CD4-positive, alpha-beta memory T cell (primary cell): ENCODE measurements around the gene MMP24OS. TPM values are rescaled to one million over a fixed set of nuclear protein-coding genes. Genes with fewer than 3 reads are reported as not detected.

Experiments
- CTCF ChIA-PET: fragments of 350-600 bp; sonication (Branson Sonifier 250); formaldehyde crosslinking; loops from one replicate; lab custom pipeline; 2021; ENCODE audit warnings: inconsistent platforms; ENCODE audit not compliant: partially characterized antibody; lab: Charles Lee
- POLR2A ChIA-PET: fragments of 350-600 bp; sonication (Branson Sonifier 250); formaldehyde crosslinking; loops from one replicate; lab custom pipeline; 2021; ENCODE audit not compliant: partially characterized antibody; lab: Charles Lee
- DNase-seq, 5 donors: peaks; one replicate each; pipeline versions ENCODE4 v3.0.0 to v3.0.0-alpha.2; 2020 to 2022; ENCODE audit warnings: mixed read lengths in 1 of 5
- H3K27ac ChIP-seq: one replicate; pipeline ENCODE4 v1.7.0; 2013; ENCODE audit warnings: low read depth, low read length
- H3K27me3 ChIP-seq: 2 replicates; pipeline ENCODE4 v1.7.0; 2013; ENCODE audit warnings: mild to moderate bottlenecking, low read length, moderate library complexity; ENCODE audit not compliant: insufficient read depth
- H3K36me3 ChIP-seq: 2 replicates; pipeline ENCODE4 v1.7.0; 2013; ENCODE audit warnings: mild to moderate bottlenecking, low read length, moderate library complexity; ENCODE audit not compliant: insufficient read depth
- H3K4me1 ChIP-seq: 2 replicates; pipeline ENCODE4 v1.7.0; 2013; ENCODE audit warnings: mild to moderate bottlenecking, low read length, moderate library complexity; ENCODE audit not compliant: insufficient read depth
- H3K4me3 ChIP-seq, 2 donors: one replicate each; pipeline ENCODE4 v1.7.0; 2013; ENCODE audit warnings: low read length in 2 of 2, mild to moderate bottlenecking in 1 of 2
- H3K9me3 ChIP-seq, 2 donors: one replicate each; pipeline ENCODE4 v1.7.0; 2013; ENCODE audit warnings: low read length in 2 of 2, control low read depth in 1 of 2; ENCODE audit not compliant: control insufficient read depth in 1 of 2
- H3K27ac Mint-ChIP-seq, 7 donors: one replicate each; pipeline ENCODE4 v1.8.0; 2020 to 2021; ENCODE audit warnings: mixed read lengths in 7 of 7, mild to moderate bottlenecking in 6 of 7, inconsistent platforms in 3 of 7, moderate library complexity in 3 of 7
- H3K27me3 Mint-ChIP-seq, 2 donors: one replicate each; pipeline ENCODE4 v1.8.0; 2020 to 2021; ENCODE audit warnings: mixed read lengths in 2 of 2
- H3K36me3 Mint-ChIP-seq, 2 donors: one replicate each; pipeline ENCODE4 v1.8.0; 2020 to 2021; ENCODE audit warnings: mixed read lengths in 2 of 2, inconsistent platforms in 1 of 2, mild to moderate bottlenecking in 1 of 2
- H3K4me1 Mint-ChIP-seq, 4 donors: one replicate each; pipeline ENCODE4 v1.8.0; 2020 to 2021; ENCODE audit warnings: mixed read lengths in 4 of 4, mild to moderate bottlenecking in 1 of 4
- H3K4me3 Mint-ChIP-seq, 8 donors: one replicate each; pipeline ENCODE4 v1.8.0; 2020 to 2021; ENCODE audit warnings: mixed read lengths in 8 of 8, mild to moderate bottlenecking in 7 of 8, moderate library complexity in 6 of 8, inconsistent platforms in 3 of 8
- H3K9me3 Mint-ChIP-seq, 8 donors: one replicate each; pipeline ENCODE4 v1.8.0; 2020 to 2021; ENCODE audit warnings: mixed read lengths in 8 of 8, mild to moderate bottlenecking in 5 of 8, inconsistent platforms in 3 of 8, moderate library complexity in 1 of 8
- intact Hi-C: fragments of 100-400 bp; cut with micrococcal nuclease; formaldehyde crosslinking; loops from one replicate; pipeline ENCODE4 v1.15.1; 2023
- polyA plus RNA-seq, 2 donors: library from polyadenylated mRNA; unstranded; fragments of 300-500 nt; fragmentation: Illumina TruSeq; gene quantifications; one replicate each; pipeline ENCODE4 v1.2.3, GENCODE V29; 2021
- total RNA-seq, 2 experiments: library from RNA; stranded (reverse); gene quantifications; one replicate each; pipeline ENCODE4 v1.2.3, GENCODE V29; 2021

The MMP24OS gene
- total RNA-seq (10 to 100 TPM; 76.6 to 91.6 TPM), polyA plus RNA-seq (10 to 100 TPM in 1 of 2 donors, 1 to 10 TPM in 1; 4.4 to 17.4 TPM)

- Mint-ChIP-seq H3K4me3 (peak within 1 kb of the TSS; percentile 95 to 98 (median 96)), H3K36me3 (peaks cover 19 to 39% of the 10 kb centered on the region in 2 donors), H3K4me1 (peaks cover 3 to 41% (median 19%) of the 10 kb centered on the region in 4 donors), H3K27me3 (no peaks in the 10 kb centered on the region), H3K27ac (peak within 1 kb of the TSS; percentile 97 to 100 (median 99)), H3K9me3 (no peaks in the 10 kb centered on the region)
- peak within 1 kb of the TSS; percentile 59 to 94 for H3K4me3 ChIP-seq
- H3K27ac ChIP-seq: peak within 1 kb of the TSS; percentile 95
- H3K36me3 ChIP-seq: peaks cover 38% of the 10 kb centered on the region
- H3K9me3 ChIP-seq: no peaks in the 10 kb centered on the region
- intact Hi-C loops: loop anchor here (1.0 kb wide), 2 partner anchors 185 to 401 kb away; partner anchors contain the start of genes ACSS2 and TRPC4AP
- ChIA-PET CTCF (interaction anchor here (0.9 to 1.4 kb wide), 6 partner anchors 9 to 183 kb away, joined by 3 to 4 read pairs (median 3); no protein-coding TSS in a partner anchor), POLR2A (interaction anchor here (0.6 to 2.1 kb wide), 23 partner anchors 9 to 1166 kb away, joined by 3 to 20 read pairs (median 3); partner anchors contain the start of genes DYNLRB1, EDEM2, EIF2S2 and NCOA6)
- H3K4me1 ChIP-seq: peaks cover 14% of the 10 kb centered on the region
- DNase-seq: peak; percentile 87 to 92 (median 90)
- no peaks in the 10 kb centered on the region for H3K27me3 ChIP-seq
These were observed at the start of gene MMP24OS for GRCh38 chr20:35277531-35278395. MMP24OS (minus strand) TSS chr20:35278122; CDS start chr20:35277929, 193 bp downstream.

GRCh38 chr20:35327074-35327976 lies 49.4 kb upstream of the MMP24OS start:
- no peaks in the 10 kb centered on the region for H3K4me1 ChIP-seq
- no peak for DNase-seq
- H3K27me3 ChIP-seq: no peaks in the 10 kb centered on the region
- no peak overlapping the region for H3K4me3 ChIP-seq
- ChIA-PET CTCF (no interaction called here), POLR2A (no interaction called here)
- H3K4me1 Mint-ChIP-seq: peaks cover 0 to 2% (median 0%) of the 10 kb centered on the region in 4 donors
- H3K27ac Mint-ChIP-seq: no peak overlapping the region
- H3K9me3 ChIP-seq: no peaks in the 10 kb centered on the region
- H3K36me3 ChIP-seq: no peaks in the 10 kb centered on the region
- H3K9me3 Mint-ChIP-seq: no peaks in the 10 kb centered on the region
- H3K4me3 Mint-ChIP-seq: no peak overlapping the region
- intact Hi-C loops: no loop called here
- no peaks in the 10 kb centered on the region for H3K27me3 Mint-ChIP-seq
- peaks cover 3 to 17% of the 10 kb centered on the region in 2 donors for H3K36me3 Mint-ChIP-seq
- H3K27ac ChIP-seq: no peak overlapping the region

GRCh38 chr20:35326740-35327073 lies 48.8 kb upstream of the MMP24OS start:
- Histone ChIP-seq H3K4me3 (no peak overlapping the region), H3K4me1 (no peaks in the 10 kb centered on the region), H3K27ac (no peak overlapping the region), H3K9me3 (no peaks in the 10 kb centered on the region), H3K27me3 (no peaks in the 10 kb centered on the region), H3K36me3 (no peaks in the 10 kb centered on the region)
- POLR2A ChIA-PET: no interaction called here
- peaks cover 0 to 2% (median 0%) of the 10 kb centered on the region in 4 donors for H3K4me1 Mint-ChIP-seq
- CTCF ChIA-PET: no interaction called here
- H3K36me3 Mint-ChIP-seq: peaks cover 3 to 17% of the 10 kb centered on the region in 2 donors
- no peak overlapping the region for H3K27ac Mint-ChIP-seq
- H3K27me3 Mint-ChIP-seq: no peaks in the 10 kb centered on the region
- H3K9me3 Mint-ChIP-seq: no peaks in the 10 kb centered on the region
- no peak for DNase-seq
- intact Hi-C loops: no loop called here
- no peak overlapping the region for H3K4me3 Mint-ChIP-seq

GRCh38 chr20:35326021-35326739 lies 48.3 kb upstream of the MMP24OS start:
- Mint-ChIP-seq H3K27ac (peak overlapping the region in 1 of 7 donors; percentile 4), H3K9me3 (no peaks in the 10 kb centered on the region), H3K36me3 (peaks cover 3 to 17% of the 10 kb centered on the region in 2 donors), H3K27me3 (no peaks in the 10 kb centered on the region), H3K4me3 (no peak overlapping the region), H3K4me1 (peaks cover 0 to 2% (median 0%) of the 10 kb centered on the region in 4 donors)
- intact Hi-C loops: no loop called here
- Histone ChIP-seq H3K27me3 (no peaks in the 10 kb centered on the region), H3K9me3 (no peaks in the 10 kb centered on the region), H3K4me3 (no peak overlapping the region), H3K4me1 (no peaks in the 10 kb centered on the region), H3K36me3 (no peaks in the 10 kb centered on the region), H3K27ac (no peak overlapping the region)
- ChIA-PET CTCF (no interaction called here), POLR2A (no interaction called here)
- no peak for DNase-seq

GRCh38 chr20:35325401-35325800 lies 47.5 kb upstream of the MMP24OS start:
- peaks cover 0 to 4% (median 1%) of the 10 kb centered on the region in 4 donors for H3K4me1 Mint-ChIP-seq
- Histone ChIP-seq H3K27me3 (no peaks in the 10 kb centered on the region), H3K9me3 (no peaks in the 10 kb centered on the region), H3K4me3 (no peak overlapping the region), H3K27ac (no peak overlapping the region), H3K36me3 (no peaks in the 10 kb centered on the region), H3K4me1 (no peaks in the 10 kb centered on the region)
- peak overlapping the region in 1 of 7 donors; percentile 76 for H3K27ac Mint-ChIP-seq
- no peaks in the 10 kb centered on the region for H3K9me3 Mint-ChIP-seq
- no peak overlapping the region for H3K4me3 Mint-ChIP-seq
- DNase-seq: no peak
- POLR2A ChIA-PET: no interaction called here
- intact Hi-C loops: no loop called here
- no peaks in the 10 kb centered on the region for H3K27me3 Mint-ChIP-seq
- peaks cover 8 to 17% of the 10 kb centered on the region in 2 donors for H3K36me3 Mint-ChIP-seq
- CTCF ChIA-PET: no interaction called here

- no peak overlapping the region for H3K27ac ChIP-seq
- H3K27ac Mint-ChIP-seq: peak overlapping the region in 2 of 7 donors; percentile 4 to 6
- no peaks in the 10 kb centered on the region for H3K27me3 ChIP-seq
- H3K27me3 Mint-ChIP-seq: no peaks in the 10 kb centered on the region
- CTCF ChIA-PET: interaction anchor here (0.7 to 2.6 kb wide), 2 partner anchors 17 to 21 kb away, joined by 3 to 12 read pairs; no protein-coding TSS in a partner anchor
- H3K36me3 Mint-ChIP-seq: peaks cover 6 to 9% of the 10 kb centered on the region in 2 donors
- DNase-seq: no peak
- no peaks in the 10 kb centered on the region for H3K36me3 ChIP-seq
- no peak overlapping the region for H3K4me3 ChIP-seq
- peaks cover 0 to 1% (median 0%) of the 10 kb centered on the region in 8 donors for H3K9me3 Mint-ChIP-seq
- POLR2A ChIA-PET: no interaction called here
- H3K4me1 ChIP-seq: no peaks in the 10 kb centered on the region
- H3K4me1 Mint-ChIP-seq: peaks cover 0 to 15% (median 3%) of the 10 kb centered on the region in 4 donors
- H3K9me3 ChIP-seq: no peaks in the 10 kb centered on the region
- intact Hi-C loops: no loop called here
- no peak overlapping the region for H3K4me3 Mint-ChIP-seq
These were observed 42.6 kb upstream of the MMP24OS start for GRCh38 chr20:35320396-35321126.
